ENCODE data around the gene PRKCZ. TPM values are rescaled to one million over a fixed set of nuclear protein-coding genes. Genes with fewer than 3 reads are reported as not detected.

Gene PRKCZ
- total RNA-seq, 2 experiments from 2014 or later, result 17.8 to 19.0 TPM

- H3K27ac ChIP-seq (ENCODE audit: low read depth in 1 of 2, low read length in 2 of 2), result no peak overlapping the region
- no peak overlapping the region for H3K27ac Mint-ChIP-seq
- no peak for DNase-seq
- no peaks in the 10 kb centered on the region for H3K27me3 Mint-ChIP-seq
- ChIA-PET CTCF (no interaction called here), POLR2A (no interaction called here)
- no peak overlapping the region for H3K4me3 Mint-ChIP-seq
- no peak for ATAC-seq (ENCODE audit: poor library complexity)
- no peak overlapping the region for H3K4me3 ChIP-seq (ENCODE audit: low read length)
- no peaks in the 10 kb centered on the region for H3K27me3 ChIP-seq (ENCODE audit: control insufficient read depth in 1 of 2, insufficient read depth in 2 of 2, low read length in 2 of 2)
- no peaks in the 10 kb centered on the region for H3K4me1 ChIP-seq (ENCODE audit: insufficient read depth, low read length)
- peaks cover 15% of the 10 kb centered on the region for H3K36me3 Mint-ChIP-seq (ENCODE audit: low read depth)
- intact Hi-C loops (cut with DNase I, micrococcal nuclease), result no loop called here
- peaks cover 7% of the 10 kb centered on the region for H3K36me3 ChIP-seq (ENCODE audit: insufficient read depth, low read length)
- peaks cover 3% of the 10 kb centered on the region for H3K9me3 Mint-ChIP-seq
- peaks cover 3 to 9% of the 10 kb centered on the region in 2 experiments for H3K9me3 ChIP-seq (ENCODE audit: control insufficient read depth in 1 of 2, insufficient read depth in 1 of 2, low read length in 2 of 2)
- TF ChIP-seq CTCF (IDR thresholded peaks at IDR 0.05), result no peak
- H3K4me1 Mint-ChIP-seq (ENCODE audit: low read depth), result peaks cover 3% of the 10 kb centered on the region
These were observed 52.5 kb downstream of the PRKCZ start for GRCh38 chr1:2102753-2103152.

GRCh38 chr1:2103266-2103900 lies 53.2 kb downstream of the PRKCZ start:
- no peak overlapping the region for H3K4me3 Mint-ChIP-seq
- H3K9me3 Mint-ChIP-seq, result no peaks in the 10 kb centered on the region
- Histone ChIP-seq H3K4me1 (ENCODE audit: insufficient read depth, low read length) (no peaks in the 10 kb centered on the region), H3K4me3 (ENCODE audit: low read length) (no peak overlapping the region), H3K27me3 (ENCODE audit: control insufficient read depth in 1 of 2, insufficient read depth in 2 of 2, low read length in 2 of 2) (no peaks in the 10 kb centered on the region), H3K9me3 (ENCODE audit: control insufficient read depth in 1 of 2, insufficient read depth in 1 of 2, low read length in 2 of 2) (peaks cover 0 to 3% of the 10 kb centered on the region in 2 experiments), H3K36me3 (ENCODE audit: insufficient read depth, low read length) (peaks cover 7% of the 10 kb centered on the region), H3K27ac (ENCODE audit: low read depth in 1 of 2, low read length in 2 of 2) (no peak overlapping the region)
- no peak overlapping the region for H3K27ac Mint-ChIP-seq
- intact Hi-C loops (cut with DNase I, micrococcal nuclease), result no loop called here
- ATAC-seq (ENCODE audit: poor library complexity), result no peak
- DNase-seq, result no peak
- CTCF ChIA-PET, result no interaction called here
- H3K36me3 Mint-ChIP-seq (ENCODE audit: low read depth), result peaks cover 8% of the 10 kb centered on the region
- no peaks in the 10 kb centered on the region for H3K27me3 Mint-ChIP-seq
- POLR2A ChIA-PET, result no interaction called here
- H3K4me1 Mint-ChIP-seq (ENCODE audit: low read depth), result no peaks in the 10 kb centered on the region
- TF ChIP-seq CTCF (IDR thresholded peaks at IDR 0.05), result no peak

GRCh38 chr1:2103901-2104590 lies 53.8 kb downstream of the PRKCZ start:
- H3K27ac Mint-ChIP-seq, result no peak overlapping the region
- no peak for DNase-seq
- H3K4me1 ChIP-seq (ENCODE audit: insufficient read depth, low read length), result no peaks in the 10 kb centered on the region
- H3K36me3 Mint-ChIP-seq (ENCODE audit: low read depth), result peaks cover 7% of the 10 kb centered on the region
- no peak for TF ChIP-seq CTCF (IDR thresholded peaks at IDR 0.05)
- no peaks in the 10 kb centered on the region for H3K4me1 Mint-ChIP-seq (ENCODE audit: low read depth)
- no peaks in the 10 kb centered on the region for H3K9me3 ChIP-seq (ENCODE audit: control insufficient read depth in 1 of 2, insufficient read depth in 1 of 2, low read length in 2 of 2)
- H3K27ac ChIP-seq (ENCODE audit: low read depth in 1 of 2, low read length in 2 of 2), result no peak overlapping the region
- no peaks in the 10 kb centered on the region for H3K27me3 Mint-ChIP-seq
- POLR2A ChIA-PET, result no interaction called here
- no peaks in the 10 kb centered on the region for H3K9me3 Mint-ChIP-seq
- CTCF ChIA-PET, result no interaction called here
- no peaks in the 10 kb centered on the region for H3K27me3 ChIP-seq (ENCODE audit: control insufficient read depth in 1 of 2, insufficient read depth in 2 of 2, low read length in 2 of 2)
- intact Hi-C loops (cut with DNase I, micrococcal nuclease), result no loop called here
- no peak for ATAC-seq (ENCODE audit: poor library complexity)
- no peak overlapping the region for H3K4me3 ChIP-seq (ENCODE audit: low read length)
- H3K4me3 Mint-ChIP-seq, result no peak overlapping the region
- peaks cover 7% of the 10 kb centered on the region for H3K36me3 ChIP-seq (ENCODE audit: insufficient read depth, low read length)
